Coronary artery (tissue), 2 donors: ENCODE results near the gene SLC6A12.

Experiments used
- DNase-seq: peaks from one replicate; pipeline ENCODE4 v3.0.0-alpha.2; 2017; ENCODE audit warnings: low spot score
- H3K27ac ChIP-seq, 2 donors: fragments of 200-600 bp; sonication (generic); one replicate each; pipeline ENCODE4 v1.5.1; 2016 to 2019
- H3K4me3 ChIP-seq: fragments of 200-600 bp; sonication (generic); 2 replicates; pipeline ENCODE4 v1.5.1; 2016; ENCODE audit warnings: mild to moderate bottlenecking, moderate library complexity
- CTCF ChIP-seq: fragments of 200-600 bp; sonication (generic); IDR thresholded peaks from one replicate; pipeline ENCODE4 v1.5.1; 2019; ENCODE audit warnings: antibody characterized with exemption

Gene SLC6A12

GRCh38 chr12:162467-163307 is 51.3 kb downstream of the SLC6A12 start:
- TF ChIP-seq CTCF: no peak
- DNase-seq: no peak
- Histone ChIP-seq H3K4me3 (no peak overlapping the region), H3K27ac (no peak overlapping the region)

DNA sequence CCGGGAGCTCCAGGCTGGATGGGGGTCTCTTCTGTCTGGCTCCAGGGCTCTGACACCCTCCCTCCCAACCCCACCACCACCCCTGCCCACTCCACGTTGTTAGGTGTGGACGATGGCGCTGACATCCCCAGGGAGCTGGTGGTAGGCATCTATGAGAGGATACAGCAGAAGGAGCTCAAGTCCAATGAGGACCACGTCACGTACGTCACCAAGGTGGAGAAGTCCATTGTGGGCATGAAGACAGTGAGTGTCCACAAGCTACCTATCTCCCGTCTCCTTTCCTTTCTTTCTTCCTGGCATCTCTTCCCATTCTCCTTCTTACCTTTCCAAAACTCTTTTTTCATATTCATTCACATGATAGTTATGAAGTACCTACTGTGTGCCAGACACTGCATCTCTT is 52.1 kb downstream of the SLC6A12 start:
- Histone ChIP-seq H3K27ac (no peak overlapping the region), H3K4me3 (no peak overlapping the region)
- TF ChIP-seq CTCF: no peak
- DNase-seq: no peak

- Histone ChIP-seq H3K27ac (no peak overlapping the region), H3K4me3 (no peak overlapping the region)
- TF ChIP-seq CTCF: no peak
- DNase-seq: no peak
Measured at GRCh38 chr12:160858-161257, 53.1 kb downstream of the SLC6A12 start.

DNA sequence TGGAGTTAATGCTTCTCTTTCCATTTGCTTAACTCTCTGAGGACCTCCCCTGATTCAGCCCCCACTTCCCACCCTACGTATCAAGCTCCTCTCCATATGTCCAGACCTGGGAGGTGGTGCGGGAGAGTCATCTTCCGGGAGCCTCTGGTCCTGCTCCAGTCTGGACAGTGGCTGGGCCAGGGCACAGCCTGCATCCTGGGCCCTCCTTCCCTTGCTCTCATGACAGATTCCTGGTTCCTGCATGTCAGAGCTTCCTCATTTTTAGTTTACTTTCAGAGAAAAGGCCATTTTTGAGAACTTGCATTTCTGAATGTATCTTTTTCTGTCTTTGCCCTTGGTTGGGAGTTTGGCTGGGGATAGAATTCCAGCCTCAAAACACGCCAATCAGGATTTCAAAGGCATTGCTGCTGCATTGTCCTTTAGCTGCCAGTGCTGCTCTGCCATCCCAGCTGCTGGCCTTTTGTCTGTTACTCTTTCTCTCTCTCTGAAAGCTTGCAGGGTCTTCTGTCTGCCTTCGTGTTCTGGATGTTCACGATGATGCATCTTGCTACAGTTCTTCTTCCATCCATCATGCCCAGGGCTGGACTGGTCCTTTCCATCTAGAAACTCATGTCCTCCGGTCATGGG is 54.7 kb downstream of the SLC6A12 start:
- TF ChIP-seq CTCF: no peak
- DNase-seq: no peak
- H3K4me3 ChIP-seq: no peak overlapping the region
- no peak overlapping the region for H3K27ac ChIP-seq

DNA sequence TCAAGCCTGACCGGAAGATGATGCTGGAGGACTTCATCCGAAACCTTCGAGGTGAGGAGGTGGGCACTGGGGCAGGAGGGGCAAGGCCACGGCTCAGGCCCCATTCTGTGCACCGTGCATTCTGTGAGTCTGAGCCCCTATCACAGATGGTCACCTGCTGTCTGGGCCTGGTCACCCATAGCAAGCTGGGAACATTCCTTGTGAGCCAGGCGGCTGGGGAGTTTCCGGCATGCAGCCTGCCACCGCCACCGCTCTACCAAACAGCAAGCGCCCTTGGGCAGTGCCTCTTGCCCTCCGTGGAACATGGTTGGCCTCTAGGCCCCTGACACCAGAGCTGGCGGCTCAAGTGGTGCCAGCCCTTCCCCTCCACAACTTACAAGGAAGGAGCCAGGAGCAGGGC is 56.3 kb downstream of the SLC6A12 start:
- DNase-seq: no peak
- Histone ChIP-seq H3K27ac (no peak overlapping the region), H3K4me3 (no peak overlapping the region)
- no peak for TF ChIP-seq CTCF

- H3K4me3 ChIP-seq: no peak overlapping the region
- TF ChIP-seq CTCF: no peak
- no peak for DNase-seq
- no peak overlapping the region for H3K27ac ChIP-seq
Measured at GRCh38 chr12:156945-157344, 57.0 kb downstream of the SLC6A12 start.

- no peak for DNase-seq
- TF ChIP-seq CTCF: no peak
- no peak overlapping the region for H3K4me3 ChIP-seq
Measured at GRCh38 chr12:155646-156045, 58.3 kb downstream of the SLC6A12 start.

More at GRCh38 chr12:155646-156045, 58.3 kb downstream of the SLC6A12 start:
- no peak overlapping the region for H3K27ac ChIP-seq
